ENCODE data around the gene SH3RF1.

DNA sequence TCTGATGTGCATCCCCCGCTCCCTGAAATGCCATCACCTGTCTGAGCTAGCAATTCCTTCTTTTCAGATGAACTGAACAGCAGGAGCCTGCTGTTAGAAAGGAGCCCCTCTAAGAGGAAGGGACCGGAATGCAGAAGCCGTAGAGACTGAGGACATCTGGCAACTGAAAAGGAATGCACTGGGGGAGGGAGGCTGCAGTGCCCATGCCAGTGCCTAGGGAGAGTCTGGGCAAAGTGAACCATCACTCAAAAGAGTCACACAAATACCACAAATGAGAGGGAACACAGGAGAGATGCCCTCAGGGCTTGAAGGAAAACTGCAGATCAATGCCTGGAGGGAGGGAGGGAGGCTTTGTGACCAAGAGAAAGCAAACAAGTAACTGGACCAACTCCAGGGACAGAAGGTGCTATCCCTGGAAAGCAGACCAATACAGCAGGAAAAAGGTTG, 166.8 kb downstream of the SH3RF1 start:
- TF ChIP-seq, protein P1, sequence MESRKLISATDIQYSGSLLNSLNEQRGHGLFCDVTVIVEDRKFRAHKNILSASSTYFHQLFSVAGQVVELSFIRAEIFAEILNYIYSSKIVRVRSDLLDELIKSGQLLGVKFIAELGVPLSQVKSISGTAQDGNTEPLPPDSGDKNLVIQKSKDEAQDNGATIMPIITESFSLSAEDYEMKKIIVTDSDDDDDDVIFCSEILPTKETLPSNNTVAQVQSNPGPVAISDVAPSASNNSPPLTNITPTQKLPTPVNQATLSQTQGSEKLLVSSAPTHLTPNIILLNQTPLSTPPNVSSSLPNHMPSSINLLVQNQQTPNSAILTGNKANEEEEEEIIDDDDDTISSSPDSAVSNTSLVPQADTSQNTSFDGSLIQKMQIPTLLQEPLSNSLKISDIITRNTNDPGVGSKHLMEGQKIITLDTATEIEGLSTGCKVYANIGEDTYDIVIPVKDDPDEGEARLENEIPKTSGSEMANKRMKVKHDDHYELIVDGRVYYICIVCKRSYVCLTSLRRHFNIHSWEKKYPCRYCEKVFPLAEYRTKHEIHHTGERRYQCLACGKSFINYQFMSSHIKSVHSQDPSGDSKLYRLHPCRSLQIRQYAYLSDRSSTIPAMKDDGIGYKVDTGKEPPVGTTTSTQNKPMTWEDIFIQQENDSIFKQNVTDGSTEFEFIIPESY (IDR thresholded peaks at IDR 0.05) = no peak
- TF ChIP-seq, protein P2, sequence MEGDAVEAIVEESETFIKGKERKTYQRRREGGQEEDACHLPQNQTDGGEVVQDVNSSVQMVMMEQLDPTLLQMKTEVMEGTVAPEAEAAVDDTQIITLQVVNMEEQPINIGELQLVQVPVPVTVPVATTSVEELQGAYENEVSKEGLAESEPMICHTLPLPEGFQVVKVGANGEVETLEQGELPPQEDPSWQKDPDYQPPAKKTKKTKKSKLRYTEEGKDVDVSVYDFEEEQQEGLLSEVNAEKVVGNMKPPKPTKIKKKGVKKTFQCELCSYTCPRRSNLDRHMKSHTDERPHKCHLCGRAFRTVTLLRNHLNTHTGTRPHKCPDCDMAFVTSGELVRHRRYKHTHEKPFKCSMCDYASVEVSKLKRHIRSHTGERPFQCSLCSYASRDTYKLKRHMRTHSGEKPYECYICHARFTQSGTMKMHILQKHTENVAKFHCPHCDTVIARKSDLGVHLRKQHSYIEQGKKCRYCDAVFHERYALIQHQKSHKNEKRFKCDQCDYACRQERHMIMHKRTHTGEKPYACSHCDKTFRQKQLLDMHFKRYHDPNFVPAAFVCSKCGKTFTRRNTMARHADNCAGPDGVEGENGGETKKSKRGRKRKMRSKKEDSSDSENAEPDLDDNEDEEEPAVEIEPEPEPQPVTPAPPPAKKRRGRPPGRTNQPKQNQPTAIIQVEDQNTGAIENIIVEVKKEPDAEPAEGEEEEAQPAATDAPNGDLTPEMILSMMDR (IDR thresholded peaks at IDR 0.05; ENCODE audit: low read depth, low read length, missing input control) = no peak
- TF ChIP-seq JUND (IDR thresholded peaks at IDR 0.05) (peak in 1 of 2 donors; percentile 29), YY1 (IDR thresholded peaks at IDR 0.05) (no peak), RAD21 (IDR thresholded peaks at IDR 0.05) (peak; percentile 44 to 70), REST (IDR thresholded peaks at IDR 0.05) (no peak), GABPA (IDR thresholded peaks at IDR 0.05 in 1 of 2, conservative IDR thresholded peaks at IDR 0.05 in 1 of 2) (no peak), TAF1 (conservative IDR thresholded peaks at IDR 0.05) (no peak), SP1 (IDR thresholded peaks at IDR 0.05) (peak; percentile 45), MAX (IDR thresholded peaks at IDR 0.05) (no peak), FOXA1 (IDR thresholded peaks at IDR 0.05) (peak; percentile 49), NR2F2 (IDR thresholded peaks at IDR 0.05) (no peak), RXRA (IDR thresholded peaks at IDR 0.05) (peak; percentile 51 to 60)

Measured in liver (tissue), 3 donors.